ENCODE measurements around the gene CPAMD8.

CPAMD8 gene

DNA sequence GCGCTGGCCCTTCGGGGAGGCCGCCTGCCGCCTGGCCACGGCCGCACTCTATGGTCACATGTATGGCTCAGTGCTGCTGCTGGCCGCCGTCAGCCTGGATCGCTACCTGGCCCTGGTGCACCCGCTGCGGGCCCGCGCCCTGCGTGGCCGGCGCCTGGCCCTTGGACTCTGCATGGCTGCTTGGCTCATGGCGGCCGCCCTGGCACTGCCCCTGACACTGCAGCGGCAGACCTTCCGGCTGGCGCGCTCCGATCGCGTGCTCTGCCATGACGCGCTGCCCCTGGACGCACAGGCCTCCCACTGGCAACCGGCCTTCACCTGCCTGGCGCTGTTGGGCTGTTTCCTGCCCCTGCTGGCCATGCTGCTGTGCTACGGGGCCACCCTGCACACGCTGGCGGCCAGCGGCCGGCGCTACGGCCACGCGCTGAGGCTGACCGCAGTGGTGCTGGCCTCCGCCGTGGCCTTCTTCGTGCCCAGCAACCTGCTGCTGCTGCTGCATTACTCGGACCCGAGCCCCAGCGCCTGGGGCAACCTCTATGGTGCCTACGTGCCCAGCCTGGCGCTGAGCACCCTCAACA lies 136.6 kb downstream of the CPAMD8 start:
- TF ChIP-seq, protein P1, sequence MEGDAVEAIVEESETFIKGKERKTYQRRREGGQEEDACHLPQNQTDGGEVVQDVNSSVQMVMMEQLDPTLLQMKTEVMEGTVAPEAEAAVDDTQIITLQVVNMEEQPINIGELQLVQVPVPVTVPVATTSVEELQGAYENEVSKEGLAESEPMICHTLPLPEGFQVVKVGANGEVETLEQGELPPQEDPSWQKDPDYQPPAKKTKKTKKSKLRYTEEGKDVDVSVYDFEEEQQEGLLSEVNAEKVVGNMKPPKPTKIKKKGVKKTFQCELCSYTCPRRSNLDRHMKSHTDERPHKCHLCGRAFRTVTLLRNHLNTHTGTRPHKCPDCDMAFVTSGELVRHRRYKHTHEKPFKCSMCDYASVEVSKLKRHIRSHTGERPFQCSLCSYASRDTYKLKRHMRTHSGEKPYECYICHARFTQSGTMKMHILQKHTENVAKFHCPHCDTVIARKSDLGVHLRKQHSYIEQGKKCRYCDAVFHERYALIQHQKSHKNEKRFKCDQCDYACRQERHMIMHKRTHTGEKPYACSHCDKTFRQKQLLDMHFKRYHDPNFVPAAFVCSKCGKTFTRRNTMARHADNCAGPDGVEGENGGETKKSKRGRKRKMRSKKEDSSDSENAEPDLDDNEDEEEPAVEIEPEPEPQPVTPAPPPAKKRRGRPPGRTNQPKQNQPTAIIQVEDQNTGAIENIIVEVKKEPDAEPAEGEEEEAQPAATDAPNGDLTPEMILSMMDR (conservative IDR thresholded peaks at IDR 0.05; ENCODE audit: low read depth, low read length): no peak
- no peaks in the 10 kb centered on the region for H4K20me1 ChIP-seq (ENCODE audit: insufficient read depth)
- no peaks in the 10 kb centered on the region for H3K27me3 ChIP-seq (ENCODE audit: insufficient read depth, low read depth)
- no peaks in the 10 kb centered on the region for H3K36me3 ChIP-seq (ENCODE audit: insufficient read depth)
- H3K79me2 ChIP-seq (ENCODE audit: insufficient read depth, low read depth): 0 out of 2 replicates have a peak, but pooled peaks cover 12% of the 10 kb centered on the region
- H3K9ac ChIP-seq: no peak overlapping the region
- no peak overlapping the region for H2AFZ ChIP-seq (ENCODE audit: low read depth)
- no peak overlapping the region for H3K4me3 ChIP-seq (IDR thresholded peaks at IDR 0.05; ENCODE audit: insufficient read depth, low read depth, low read length)
- peaks cover 73% of the 10 kb centered on the region for H3K4me1 ChIP-seq (ENCODE audit: low read depth, poor library complexity, severe bottlenecking)
- peak overlapping the region; percentile 34; the same call in 1 of the 2 replicates for H3K4me2 ChIP-seq
- H3K27ac ChIP-seq: no peak overlapping the region

- H3K79me2 ChIP-seq (ENCODE audit: insufficient read depth, low read depth): 0 out of 2 replicates have a peak, but pooled peaks cover 12% of the 10 kb centered on the region
- H3K4me2 ChIP-seq: peak overlapping the region; percentile 34; the same call in 1 of the 2 replicates
- H3K4me3 ChIP-seq (IDR thresholded peaks at IDR 0.05; ENCODE audit: insufficient read depth, low read depth, low read length): no peak overlapping the region
- no peaks in the 10 kb centered on the region for H3K27me3 ChIP-seq (ENCODE audit: insufficient read depth, low read depth)
- H3K27ac ChIP-seq: peak overlapping the region; percentile 60
- H3K4me1 ChIP-seq (ENCODE audit: low read depth, poor library complexity, severe bottlenecking): peaks cover 76% of the 10 kb centered on the region
- H3K36me3 ChIP-seq (ENCODE audit: insufficient read depth): no peaks in the 10 kb centered on the region
- peak overlapping the region; percentile 52; the same call in 1 of the 2 replicates for H3K9ac ChIP-seq
- H2AFZ ChIP-seq (ENCODE audit: low read depth): no peak overlapping the region
- H4K20me1 ChIP-seq (ENCODE audit: insufficient read depth): no peaks in the 10 kb centered on the region
- TF ChIP-seq, protein P1 (conservative IDR thresholded peaks at IDR 0.05; ENCODE audit: low read depth, low read length): no peak
Observed at GRCh38 chr19:16889366-16889882, 137.2 kb downstream of the CPAMD8 start.

- H3K4me1 ChIP-seq (ENCODE audit: low read depth, poor library complexity, severe bottlenecking): peaks cover 76% of the 10 kb centered on the region
- peak within 1 kb of the TSS; percentile 52; the same call in 1 of the 2 replicates for H3K9ac ChIP-seq
- peak within 1 kb of the TSS; percentile 60 for H3K27ac ChIP-seq
- peak within 1 kb of the TSS; percentile 21; the same call in 1 of the 2 replicates for H2AFZ ChIP-seq (ENCODE audit: low read depth)
- no peak within 1 kb of the TSS for H3K4me3 ChIP-seq (IDR thresholded peaks at IDR 0.05; ENCODE audit: insufficient read depth, low read depth, low read length)
- no peaks in the 10 kb centered on the region for H3K27me3 ChIP-seq (ENCODE audit: insufficient read depth, low read depth)
- no peaks in the 10 kb centered on the region for H3K36me3 ChIP-seq (ENCODE audit: insufficient read depth)
- H3K4me2 ChIP-seq: peak within 1 kb of the TSS; percentile 47; the same call in 1 of the 2 replicates
- H4K20me1 ChIP-seq (ENCODE audit: insufficient read depth): no peaks in the 10 kb centered on the region
- TF ChIP-seq, protein P1 (conservative IDR thresholded peaks at IDR 0.05; ENCODE audit: low read depth, low read length): no peak
- 0 out of 2 replicates have a peak, but pooled peaks cover 12% of the 10 kb centered on the region for H3K79me2 ChIP-seq (ENCODE audit: insufficient read depth, low read depth)
Observed at GRCh38 chr19:16888629-16889365, 137.8 kb downstream of the CPAMD8 start, which contains the start of gene F2RL3. F2RL3 (plus strand) TSS chr19:16888999; CDS start chr19:16889190, 191 bp downstream.

DNA sequence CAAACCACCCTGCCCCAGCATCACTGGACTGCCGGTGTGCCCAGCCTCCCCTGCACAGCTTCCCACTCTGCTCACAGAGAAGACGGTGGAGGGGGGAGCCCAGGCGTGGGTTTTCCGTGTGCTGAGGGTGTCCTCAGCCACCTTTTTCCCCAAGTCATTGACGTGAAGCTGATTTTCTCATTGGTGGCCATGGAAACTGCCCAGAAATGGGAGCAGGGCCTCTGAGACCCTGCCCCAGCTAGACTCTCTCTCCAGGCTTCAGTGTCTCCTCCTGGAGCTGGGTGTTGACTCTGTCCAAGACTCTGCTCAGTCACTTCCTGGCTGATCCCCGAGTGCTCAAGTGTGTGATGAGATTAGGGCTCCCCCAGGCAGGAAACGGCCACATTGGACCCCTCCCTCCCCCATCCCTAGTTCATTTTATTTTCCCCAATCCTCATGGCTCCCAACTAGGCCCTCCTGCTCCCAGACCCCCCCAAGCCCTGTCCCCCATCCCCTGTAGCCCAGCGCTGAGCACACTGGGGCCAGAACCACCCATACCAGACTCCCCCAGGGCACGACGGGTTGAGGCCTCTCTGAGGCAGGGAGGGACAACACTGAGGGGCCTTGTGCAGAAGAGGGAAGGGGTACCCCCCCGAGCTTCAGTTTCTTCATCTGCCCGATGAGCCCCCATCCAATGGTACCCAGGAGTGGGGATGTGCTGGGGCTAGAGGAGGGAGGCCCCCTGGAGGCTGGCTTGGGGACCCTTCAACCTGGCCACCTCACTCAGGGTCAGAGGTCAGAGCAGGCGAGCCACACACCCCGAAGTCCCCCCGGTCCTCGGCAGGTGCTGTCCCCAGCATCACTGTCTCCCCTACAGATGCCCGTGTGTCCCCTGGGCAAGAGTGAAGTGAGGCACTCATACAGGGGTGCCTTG lies 139.0 kb downstream of the CPAMD8 start:
- Histone ChIP-seq H3K27ac (peak overlapping the region; percentile 60; the same call in 1 of the 2 replicates), H3K4me1 (ENCODE audit: low read depth, poor library complexity, severe bottlenecking) (peaks cover 74% of the 10 kb centered on the region), H3K36me3 (ENCODE audit: insufficient read depth) (no peaks in the 10 kb centered on the region), H3K4me3 (IDR thresholded peaks at IDR 0.05; ENCODE audit: insufficient read depth, low read depth, low read length) (no peak overlapping the region), H3K4me2 (peak overlapping the region; percentile 47; the same call in 1 of the 2 replicates), H3K27me3 (ENCODE audit: insufficient read depth, low read depth) (no peaks in the 10 kb centered on the region), H2AFZ (ENCODE audit: low read depth) (no peak overlapping the region), H3K79me2 (ENCODE audit: insufficient read depth, low read depth) (0 out of 2 replicates have a peak, but pooled peaks cover 12% of the 10 kb centered on the region), H3K9ac (no peak overlapping the region), H4K20me1 (ENCODE audit: insufficient read depth) (no peaks in the 10 kb centered on the region)
- TF ChIP-seq, protein P1 (conservative IDR thresholded peaks at IDR 0.05; ENCODE audit: low read depth, low read length): no peak
